Caco-2 (cell line): ENCODE data around the gene OR5B2. TPM values are rescaled to one million over a fixed set of nuclear protein-coding genes. Genes with fewer than 3 reads are reported as not detected.
"Not testable (repeated sequence)": the region's sequence is repeated elsewhere in the genome, so short reads cannot be mapped to it uniquely, and the experiment has no call there.

ENCODE experiments used
- BruUV-seq: library from RNA; stranded (reverse); fragments of 400-500 nt; replicated peaks from 2 replicates; lab custom pipeline; 2021; lab: Mats Ljungman, UMichigan
- CTCF ChIA-PET: fragments of 300-600 bp; sonication (Branson Sonifier 250); formaldehyde crosslinking; loops from one replicate; lab custom pipeline; 2022; ENCODE audit warnings: antibody characterized with exemption; lab: Charles Lee
- POLR2A ChIA-PET: fragments of 300-600 bp; sonication (Branson Sonifier 250); formaldehyde crosslinking; loops from one replicate; lab custom pipeline; 2022; ENCODE audit warnings: antibody characterized with exemption; lab: Charles Lee
- DNase-seq, 2 experiments: peaks; one replicate each; pipeline versions ENCODE4 v3.0.0 to v3.0.0-alpha.2; 2020 to 2022
- H3K27me3 ChIP-seq: replicated peaks from 2 replicates; pipeline ENCODE4 v1.6.0; 2011; ENCODE audit warnings: low read length; ENCODE audit not compliant: control insufficient read depth, insufficient read depth
- H3K36me3 ChIP-seq: 2 replicates; pipeline ENCODE4 v1.5.1; 2011; ENCODE audit warnings: low read length; ENCODE audit not compliant: control insufficient read depth, insufficient read depth
- H3K4me1 ChIP-seq: fragments of 250-450 bp; sonication (Bioruptor Pico); 2 replicates; pipeline ENCODE4 v1.5.1; 2020; ENCODE audit warnings: mild to moderate bottlenecking
- H3K4me3 ChIP-seq: 2 replicates; pipeline ENCODE4 v1.5.1; 2011; ENCODE audit warnings: low read depth, mild to moderate bottlenecking, control low read depth, low read length
- H3K9me3 ChIP-seq: fragments of 250-450 bp; sonication (Bioruptor Pico); 2 replicates; pipeline ENCODE4 v1.5.1; 2020; ENCODE audit warnings: mild to moderate bottlenecking, moderate library complexity
- H3K27ac Mint-ChIP-seq: one replicate; pipeline ENCODE4 v1.8.0; 2022; ENCODE audit warnings: mixed read lengths; ENCODE audit not compliant: unreplicated experiment
- H3K27me3 Mint-ChIP-seq: one replicate; pipeline ENCODE4 v1.8.0; 2022; ENCODE audit warnings: mixed read lengths; ENCODE audit not compliant: insufficient read depth, unreplicated experiment
- H3K36me3 Mint-ChIP-seq: one replicate; pipeline ENCODE4 v1.8.0; 2022; ENCODE audit warnings: mild to moderate bottlenecking, mixed read lengths; ENCODE audit not compliant: insufficient read depth, unreplicated experiment
- H3K4me1 Mint-ChIP-seq: one replicate; pipeline ENCODE4 v1.8.0; 2022; ENCODE audit warnings: low read depth, mixed read lengths; ENCODE audit not compliant: unreplicated experiment
- H3K4me3 Mint-ChIP-seq: one replicate; pipeline ENCODE4 v1.8.0; 2022; ENCODE audit warnings: mild to moderate bottlenecking, moderate library complexity, mixed read lengths; ENCODE audit not compliant: unreplicated experiment
- H3K9me3 Mint-ChIP-seq: one replicate; pipeline ENCODE4 v1.8.0; 2022; ENCODE audit warnings: mixed read lengths; ENCODE audit not compliant: unreplicated experiment
- intact Hi-C: fragments of 100-400 bp; cut with micrococcal nuclease; formaldehyde crosslinking; loops from one replicate; pipeline ENCODE4 v1.10.0; 2022; ENCODE audit not compliant: unreplicated experiment
- total RNA-seq: library from RNA; stranded (reverse); gene quantifications from 2 replicates; pipeline ENCODE4 v1.2.3, GENCODE V29; 2022
- TF ChIP-seq, protein P1 (sequence below), 2 experiments: fragments of 200-600 bp in 1 of 2; IDR thresholded peaks; 1 replicate in 1 of 2; 2 replicates in 1 of 2; pipeline versions ENCODE4 v1.5.1 to v1.8.0; 2011 to 2022; ENCODE audit warnings: antibody characterized with exemption in 1 of 2, control low read depth in 1 of 2, inconsistent platforms in 1 of 2, low read depth in 1 of 2, low read length in 1 of 2, mild to moderate bottlenecking in 1 of 2, moderate library complexity in 1 of 2; ENCODE audit not compliant: insufficient read depth in 1 of 2, severe bottlenecking in 1 of 2, unreplicated experiment in 1 of 2

OR5B2 gene
- total RNA-seq, 1 experiment from 2014 or later: not detected

DNA sequence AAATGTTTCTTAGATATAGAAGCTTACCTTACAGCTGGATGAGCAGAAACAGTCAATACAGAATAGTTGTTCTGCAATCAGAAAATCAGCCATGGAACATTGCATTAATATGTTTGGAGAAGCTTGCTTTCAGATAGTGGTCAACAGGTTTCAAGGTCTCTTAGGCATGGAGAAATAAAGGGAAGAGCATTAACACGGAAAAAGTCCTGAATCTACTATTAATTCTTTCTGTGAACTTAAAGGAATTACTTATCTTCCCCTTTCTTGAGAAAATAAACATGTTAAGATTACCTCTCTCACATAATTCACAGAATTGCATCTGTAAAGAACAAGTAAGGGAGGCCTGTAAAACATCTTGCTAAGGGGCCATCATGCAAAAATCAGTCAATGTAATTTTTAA is 21.1 kb downstream of the OR5B2 start, which contains the start of gene OR5B3:
TSS of gene OR5B3 (minus strand) at position 101 of the 400 bp plus-strand sequence. CDS start 3,465 bp downstream, outside the sequence.
- POLR2A ChIA-PET: no interaction called here
- CTCF ChIA-PET: no interaction called here

DNA sequence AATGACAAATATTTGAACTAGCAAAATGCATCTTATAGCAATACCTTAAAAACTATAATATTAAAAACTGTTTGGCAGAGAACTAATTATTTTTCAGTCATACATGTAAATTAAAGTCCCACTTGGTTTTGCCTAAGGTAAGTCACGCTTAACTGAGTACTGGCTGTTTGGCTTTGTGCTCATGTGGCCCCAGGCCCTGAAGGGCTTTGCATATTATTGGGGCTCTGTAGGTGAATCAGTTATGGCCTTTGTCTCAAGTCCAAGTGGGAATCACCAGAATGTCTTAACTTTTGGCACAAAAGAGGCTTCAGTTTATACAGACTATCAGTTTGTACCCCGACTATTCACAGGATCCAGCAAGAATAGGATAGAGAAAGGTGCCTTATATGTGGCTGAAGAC is 28.3 kb downstream of the OR5B2 start:
- H3K4me1 ChIP-seq, H3K4me1 Mint-ChIP-seq, intact Hi-C loops, H3K4me3 Mint-ChIP-seq, BruUV-seq, CTCF ChIA-PET, POLR2A ChIA-PET, DNase-seq, H3K27ac Mint-ChIP-seq, H3K36me3 ChIP-seq, H3K27me3 ChIP-seq, H3K36me3 Mint-ChIP-seq, H3K4me3 ChIP-seq, H3K27me3 Mint-ChIP-seq, H3K9me3 ChIP-seq: not testable (repeated sequence)
- peaks cover 12% of the 10 kb centered on the region for H3K9me3 Mint-ChIP-seq

More for the DNA sequence above, 21.1 kb downstream of the OR5B2 start, which contains the start of gene OR5B3:
- no peak within 1 kb of the TSS for H3K4me3 ChIP-seq
- Mint-ChIP-seq H3K4me3 (no peak within 1 kb of the TSS), H3K27ac (no peak within 1 kb of the TSS), H3K4me1 (no peaks in the 10 kb centered on the region), H3K9me3 (peaks cover 21% of the 10 kb centered on the region), H3K27me3 (peaks cover 16% of the 10 kb centered on the region), H3K36me3 (no peaks in the 10 kb centered on the region)
- intact Hi-C loops: no loop called here
- DNase-seq: no peak
- H3K9me3 ChIP-seq: 0 out of 2 replicates have a peak, but pooled peaks cover 3% of the 10 kb centered on the region
- no TSS peak for BruUV-seq
- no peaks in the 10 kb centered on the region for H3K4me1 ChIP-seq
- no peaks in the 10 kb centered on the region for H3K36me3 ChIP-seq
- no peaks in the 10 kb centered on the region for H3K27me3 ChIP-seq
- TF ChIP-seq, protein P1, sequence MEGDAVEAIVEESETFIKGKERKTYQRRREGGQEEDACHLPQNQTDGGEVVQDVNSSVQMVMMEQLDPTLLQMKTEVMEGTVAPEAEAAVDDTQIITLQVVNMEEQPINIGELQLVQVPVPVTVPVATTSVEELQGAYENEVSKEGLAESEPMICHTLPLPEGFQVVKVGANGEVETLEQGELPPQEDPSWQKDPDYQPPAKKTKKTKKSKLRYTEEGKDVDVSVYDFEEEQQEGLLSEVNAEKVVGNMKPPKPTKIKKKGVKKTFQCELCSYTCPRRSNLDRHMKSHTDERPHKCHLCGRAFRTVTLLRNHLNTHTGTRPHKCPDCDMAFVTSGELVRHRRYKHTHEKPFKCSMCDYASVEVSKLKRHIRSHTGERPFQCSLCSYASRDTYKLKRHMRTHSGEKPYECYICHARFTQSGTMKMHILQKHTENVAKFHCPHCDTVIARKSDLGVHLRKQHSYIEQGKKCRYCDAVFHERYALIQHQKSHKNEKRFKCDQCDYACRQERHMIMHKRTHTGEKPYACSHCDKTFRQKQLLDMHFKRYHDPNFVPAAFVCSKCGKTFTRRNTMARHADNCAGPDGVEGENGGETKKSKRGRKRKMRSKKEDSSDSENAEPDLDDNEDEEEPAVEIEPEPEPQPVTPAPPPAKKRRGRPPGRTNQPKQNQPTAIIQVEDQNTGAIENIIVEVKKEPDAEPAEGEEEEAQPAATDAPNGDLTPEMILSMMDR (IDR thresholded peaks at IDR 0.05; ENCODE audit: insufficient read depth in 1 of 2, low read depth in 1 of 2, low read length in 1 of 2, severe bottlenecking in 1 of 2, unreplicated experiment in 1 of 2): no peak

DNA sequence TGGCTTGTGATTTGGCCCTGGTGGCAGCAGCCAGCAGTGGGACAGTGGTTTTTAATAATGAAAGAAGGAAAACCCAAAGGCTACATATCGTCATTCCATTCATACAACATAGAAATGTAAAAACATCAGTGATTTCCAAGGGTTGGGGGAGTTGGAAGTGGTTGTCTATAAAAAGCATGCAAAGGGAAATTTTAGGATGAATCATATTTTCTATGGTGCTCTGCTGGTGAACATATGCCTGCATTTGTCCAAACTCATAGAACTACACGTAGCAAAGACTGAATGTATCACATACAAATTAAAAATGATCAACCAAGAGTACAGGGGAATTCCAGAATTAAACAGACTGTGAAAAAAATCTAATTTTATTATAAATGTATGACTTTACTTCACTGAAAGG is 32.3 kb downstream of the OR5B2 start:
- ChIA-PET POLR2A (no interaction called here), CTCF (no interaction called here)
- H3K4me3 Mint-ChIP-seq: no peak overlapping the region
- no peaks in the 10 kb centered on the region for H3K36me3 Mint-ChIP-seq
- no peaks in the 10 kb centered on the region for H3K27me3 Mint-ChIP-seq
- TF ChIP-seq, protein P1 (IDR thresholded peaks at IDR 0.05; ENCODE audit: insufficient read depth in 1 of 2, low read depth in 1 of 2, low read length in 1 of 2, severe bottlenecking in 1 of 2, unreplicated experiment in 1 of 2): no peak
- peaks cover 17% of the 10 kb centered on the region for H3K9me3 Mint-ChIP-seq
- peaks cover 6% of the 10 kb centered on the region; the same call in 1 of the 2 replicates for H3K4me1 ChIP-seq
- DNase-seq: no peak
- H3K27me3 ChIP-seq: no peaks in the 10 kb centered on the region
- peaks cover 6% of the 10 kb centered on the region for H3K4me1 Mint-ChIP-seq
- no peak overlapping the region for H3K4me3 ChIP-seq
- no peak overlapping the region for H3K27ac Mint-ChIP-seq
- no peaks in the 10 kb centered on the region for H3K36me3 ChIP-seq
- peaks cover 8% of the 10 kb centered on the region for H3K9me3 ChIP-seq
- intact Hi-C loops: no loop called here
- BruUV-seq: no TSS peak
